ENCODE data around the gene HBP1. TPM values are rescaled to one million over a fixed set of nuclear protein-coding genes. Genes with fewer than 3 reads are reported as not detected.

Gene HBP1
- total RNA-seq, 1 experiment from 2014 or later, result 29.4 TPM

DNA sequence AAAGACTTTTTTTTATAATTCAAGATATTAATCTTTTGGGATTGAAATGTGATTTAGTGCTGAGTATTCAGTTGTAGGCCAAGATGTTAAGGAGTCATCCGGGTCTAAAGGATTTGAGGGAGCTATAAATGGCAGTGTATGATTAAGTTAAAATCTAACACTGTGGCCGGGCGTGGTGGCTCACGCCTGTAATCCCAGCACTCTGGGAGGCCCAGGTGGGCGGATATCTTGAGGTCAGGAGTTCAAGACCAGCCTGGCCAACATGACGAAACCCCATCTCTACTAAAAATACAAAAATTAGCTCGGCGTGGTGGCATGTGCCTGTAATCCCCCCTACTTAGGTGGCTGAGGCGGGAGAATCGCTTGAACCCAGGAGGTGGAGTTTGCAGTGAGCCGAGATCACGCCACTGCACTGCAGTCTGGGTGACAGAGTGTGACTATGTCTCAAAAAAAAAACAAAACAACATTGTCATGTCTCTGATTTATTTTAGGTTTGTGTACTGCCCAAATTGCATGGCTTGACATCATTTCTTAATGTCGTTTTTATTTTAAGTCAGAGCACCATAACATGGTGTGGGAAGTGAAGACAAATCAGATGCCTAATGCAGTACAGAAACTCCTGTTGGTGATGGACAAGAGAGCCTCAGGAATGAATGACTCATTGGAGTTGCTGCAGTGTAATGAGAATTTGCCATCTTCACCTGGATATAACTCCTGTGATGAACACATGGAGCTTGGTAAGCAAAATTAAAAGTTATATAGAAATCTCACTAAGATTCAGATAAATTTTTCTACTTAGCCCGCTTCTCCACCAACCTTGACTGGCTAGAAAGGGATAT lies 10.7 kb downstream of the HBP1 start:
- DNase-seq (ENCODE audit: extremely low read depth, low read depth), result no peak

- DNase-seq (ENCODE audit: extremely low read depth, low read depth), result no peak
These were observed 11.6 kb downstream of the HBP1 start for GRCh38 chr7:107180378-107180777.

DNA sequence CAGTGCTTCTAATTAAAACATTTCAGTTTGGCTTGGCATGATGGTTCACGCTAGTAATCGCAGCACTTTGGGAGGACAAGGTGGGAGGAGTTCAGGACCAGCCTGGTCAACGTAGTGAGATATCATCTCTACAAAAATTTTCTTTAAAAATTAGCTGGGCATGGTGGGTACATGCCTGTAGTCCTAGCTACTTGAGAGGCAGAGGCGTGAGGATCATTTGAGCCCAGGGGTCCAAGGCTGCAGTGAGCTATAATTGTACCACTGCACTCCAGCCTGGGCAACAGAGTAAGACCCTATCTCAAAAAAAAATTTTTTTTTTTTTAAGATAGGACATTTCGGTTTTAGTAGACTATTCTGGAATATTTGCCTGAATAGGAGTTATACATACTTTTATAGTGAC lies 12.4 kb downstream of the HBP1 start:
- DNase-seq (ENCODE audit: extremely low read depth, low read depth), result no peak

- DNase-seq (ENCODE audit: extremely low read depth, low read depth), result no peak
These were observed 16.9 kb downstream of the HBP1 start for GRCh38 chr7:107185716-107186115.

GRCh38 chr7:107186240-107186639 lies 17.4 kb downstream of the HBP1 start:
- no peak for DNase-seq (ENCODE audit: extremely low read depth, low read depth)

GRCh38 chr7:107187774-107188173 lies 19.0 kb downstream of the HBP1 start:
- no peak for DNase-seq (ENCODE audit: extremely low read depth, low read depth)

DNA sequence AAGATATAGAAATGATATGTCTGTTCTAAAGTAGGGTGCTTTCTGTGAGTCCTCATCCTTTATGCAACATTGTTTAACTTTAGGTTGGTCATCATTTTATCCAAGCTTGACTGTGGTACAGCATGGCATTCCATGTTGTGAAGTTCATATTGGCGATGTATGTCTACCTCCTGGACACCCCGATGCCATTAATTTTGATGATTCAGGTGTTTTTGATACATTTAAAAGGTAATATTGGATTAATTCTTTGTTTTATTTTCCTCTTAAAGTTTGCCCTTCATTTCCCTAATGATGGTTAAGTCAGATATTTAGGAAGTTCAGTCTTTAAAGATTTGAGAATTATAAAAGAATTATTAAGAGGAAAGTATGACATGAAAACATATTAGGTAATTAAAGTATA lies 21.3 kb downstream of the HBP1 start:
- no peak for DNase-seq (ENCODE audit: extremely low read depth, low read depth)

DNA sequence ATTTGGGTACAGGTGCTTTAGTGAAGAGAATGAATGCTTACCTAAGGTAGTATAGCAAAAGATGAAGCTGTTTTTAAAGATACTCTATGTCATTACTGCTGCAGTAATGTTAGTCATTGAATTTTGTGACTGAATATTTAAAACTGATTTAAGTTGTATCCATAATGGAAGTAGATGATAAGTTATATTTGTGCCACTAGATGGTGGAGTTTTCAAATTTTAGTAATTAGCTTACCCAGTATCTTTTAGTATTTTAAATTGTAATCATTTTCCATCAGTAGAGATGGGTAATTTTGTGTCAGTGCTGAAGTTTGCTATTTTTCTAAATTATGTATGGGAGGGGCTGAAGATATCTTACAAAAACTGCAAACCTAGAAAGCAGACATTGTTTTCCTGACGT lies 25.2 kb downstream of the HBP1 start:
- DNase-seq (ENCODE audit: extremely low read depth, low read depth), result no peak

GRCh38 chr7:107196834-107197610 lies 28.2 kb downstream of the HBP1 start:
- no peak for DNase-seq (ENCODE audit: extremely low read depth, low read depth)

DNA sequence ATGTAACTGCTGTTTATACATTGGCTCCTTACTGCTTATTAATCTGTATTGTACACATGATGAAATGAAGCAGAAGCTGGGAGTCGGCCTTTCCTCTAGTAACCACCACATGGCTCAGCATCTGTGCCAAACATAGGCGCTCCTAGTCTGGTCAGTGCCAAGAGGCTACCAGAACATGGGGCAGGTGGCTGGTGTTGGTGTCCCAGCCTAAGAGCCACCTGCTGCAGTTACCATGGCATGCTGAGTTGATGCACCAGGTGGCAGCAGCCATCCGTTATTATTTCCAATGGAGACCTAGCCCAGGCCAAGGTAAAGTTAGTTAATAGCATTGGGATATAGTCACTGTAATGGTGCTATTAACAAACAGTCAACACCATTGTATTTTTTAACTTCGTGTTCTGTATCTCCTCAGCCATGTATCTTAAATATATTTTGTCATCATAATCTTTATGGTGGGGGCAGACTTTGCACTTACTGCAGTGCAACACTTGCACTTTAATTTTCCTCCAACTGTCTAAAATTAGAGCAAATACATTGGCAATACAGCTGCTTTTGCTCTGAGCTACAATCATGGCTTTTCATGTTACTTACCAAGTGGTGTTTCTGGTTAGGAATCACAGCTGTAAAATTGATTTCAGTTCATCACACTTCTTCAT lies 33.1 kb downstream of the HBP1 start:
- DNase-seq (ENCODE audit: extremely low read depth, low read depth), result peak; percentile 38

GRCh38 chr7:107203607-107204006 lies 34.8 kb downstream of the HBP1 start:
- DNase-seq (ENCODE audit: extremely low read depth, low read depth), result no peak

- DNase-seq (ENCODE audit: extremely low read depth, low read depth), result no peak
These were observed 37.3 kb downstream of the HBP1 start for GRCh38 chr7:107206136-107206535.

DNA sequence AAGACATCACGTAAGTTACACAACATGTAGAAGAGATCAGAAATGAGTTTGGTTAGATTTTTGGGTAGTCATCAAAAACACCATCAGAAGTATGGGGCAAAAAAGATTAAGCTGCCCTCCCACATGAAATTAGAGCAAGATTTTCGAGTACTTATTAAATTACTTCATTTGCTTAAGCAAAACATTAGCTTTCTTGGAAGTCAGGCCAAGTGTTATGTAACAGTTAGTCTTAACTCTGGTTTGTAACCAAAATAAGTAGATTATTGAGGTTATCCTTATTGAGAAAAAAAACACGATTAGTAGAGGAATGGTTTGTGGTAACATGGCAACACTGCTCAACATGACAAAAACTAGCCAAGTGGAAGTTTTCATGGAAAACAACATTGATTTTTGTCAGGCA lies 37.9 kb downstream of the HBP1 start:
- DNase-seq (ENCODE audit: extremely low read depth, low read depth), result no peak

- no peak for DNase-seq (ENCODE audit: extremely low read depth, low read depth)
These were observed 38.7 kb downstream of the HBP1 start for GRCh38 chr7:107207459-107207858.

- no peak for DNase-seq (ENCODE audit: extremely low read depth, low read depth)
These were observed 39.3 kb downstream of the HBP1 start for GRCh38 chr7:107208024-107208521.

DNA sequence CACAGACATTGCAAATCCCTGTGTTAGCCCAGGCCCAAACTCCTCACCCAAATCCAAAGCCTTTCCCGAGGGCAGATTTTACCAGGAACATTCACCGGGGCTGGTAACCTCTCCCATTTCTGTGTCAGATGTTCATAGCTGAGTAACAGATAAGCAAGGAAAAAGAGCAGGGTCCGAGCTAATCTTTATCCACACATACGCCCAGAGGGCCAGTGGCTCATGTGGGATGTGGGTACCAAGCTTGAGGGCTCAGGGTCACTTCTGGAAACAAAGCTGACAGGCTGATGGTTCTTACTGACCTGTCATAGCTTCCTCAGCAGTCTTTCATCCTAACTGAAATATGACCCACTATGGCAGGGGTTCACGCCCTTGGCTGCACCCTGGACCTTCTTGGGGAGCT lies 39.8 kb downstream of the HBP1 start:
- no peak for DNase-seq (ENCODE audit: extremely low read depth, low read depth)

GRCh38 chr7:107209565-107209964 lies 40.8 kb downstream of the HBP1 start:
- DNase-seq (ENCODE audit: extremely low read depth, low read depth), result no peak

- no peak for DNase-seq (ENCODE audit: extremely low read depth, low read depth)
These were observed 41.6 kb downstream of the HBP1 start for GRCh38 chr7:107210400-107210799.

DNA sequence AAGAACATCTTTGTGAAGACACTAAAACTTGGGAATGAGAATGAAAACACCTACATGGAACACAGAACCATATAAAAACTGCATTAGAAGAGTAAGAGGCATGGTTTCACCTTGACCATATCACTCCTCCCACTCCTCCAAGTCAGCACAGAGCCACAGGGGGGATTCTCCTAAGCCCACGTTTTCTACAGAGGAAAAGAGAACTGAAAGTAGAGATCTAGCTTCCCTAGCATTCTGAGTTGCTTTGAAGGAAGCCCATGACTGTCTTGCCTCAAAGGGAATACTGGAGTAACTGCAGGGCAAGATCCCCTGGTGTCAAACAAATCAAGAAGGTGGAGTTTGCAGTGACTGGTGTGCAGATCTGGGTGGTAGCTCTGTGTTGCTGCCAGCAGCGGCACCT lies 43.9 kb downstream of the HBP1 start:
- DNase-seq (ENCODE audit: extremely low read depth, low read depth), result no peak

DNA sequence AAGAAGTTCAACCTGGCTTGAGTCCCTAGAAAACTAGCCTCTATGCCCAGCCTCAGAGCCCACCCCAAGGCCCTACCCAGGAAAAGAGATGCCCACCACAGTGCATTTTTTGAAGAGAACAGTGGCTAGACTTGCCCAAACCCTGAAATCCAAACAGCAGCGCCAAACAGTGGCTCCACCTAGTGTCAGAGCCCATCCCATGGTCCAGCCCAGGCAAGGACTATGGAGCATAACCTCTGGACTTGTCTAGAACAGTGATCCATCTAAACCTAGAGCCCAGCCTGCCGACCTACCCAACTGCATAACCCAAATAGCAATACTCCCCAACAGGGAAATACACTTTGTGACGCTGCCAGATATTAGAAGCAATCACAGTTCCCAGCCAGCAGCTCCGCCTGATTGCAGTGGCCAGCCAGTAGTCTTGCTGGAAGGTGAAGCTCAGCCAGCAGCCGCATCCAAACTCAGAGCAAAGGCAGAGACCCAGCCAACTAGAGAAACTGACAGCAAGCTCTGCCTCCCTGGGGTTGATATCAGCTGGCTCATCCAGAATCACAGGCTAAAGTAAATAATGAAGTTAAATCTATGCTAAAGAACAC lies 44.5 kb downstream of the HBP1 start:
- no peak for DNase-seq (ENCODE audit: extremely low read depth, low read depth)

DNA sequence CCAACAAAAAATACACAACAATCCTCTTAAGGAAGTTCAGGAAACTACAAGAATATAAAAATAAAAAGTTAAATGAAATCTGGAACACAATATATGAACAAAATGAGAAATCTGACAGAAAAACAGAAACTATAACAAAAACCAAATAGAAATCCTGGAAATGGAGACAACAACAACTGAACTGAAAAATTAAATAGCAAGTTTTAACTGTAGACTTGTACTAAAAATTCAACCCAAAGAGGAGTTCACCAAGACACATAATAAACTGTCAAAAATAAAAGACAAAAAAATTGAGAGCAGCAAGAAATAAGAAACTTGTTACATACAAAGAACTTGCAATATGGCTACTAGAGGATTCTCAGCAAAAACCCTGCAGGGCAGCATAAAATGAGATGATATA lies 45.1 kb downstream of the HBP1 start:
- no peak for DNase-seq (ENCODE audit: extremely low read depth, low read depth)

Data from NCI-H460 (cell line).